ACHN (cell line): ENCODE measurements around the gene JARID2.

Source experiments
- DNase-seq: peaks from one replicate; pipeline ENCODE4 v3.0.0-alpha.2; 2015
- in situ Hi-C: cut with HindIII; loops from 2 replicates; pipeline ENCODE4 v1.10.0; 2017; ENCODE audit warnings: low sequenced_read_pairs, low pct_ligation_motif_present, low pct_unique_long_range_greater_than_20kb

Gene JARID2

GRCh38 chr6:15360300-15360699, 114.4 kb downstream of the JARID2 start:
- in situ Hi-C loops = no loop called here

GRCh38 chr6:15361197-15361596, 115.3 kb downstream of the JARID2 start:
- in situ Hi-C loops = no loop called here

More at GRCh38 chr6:15360300-15360699, 114.4 kb downstream of the JARID2 start:
- no peak for DNase-seq

DNA sequence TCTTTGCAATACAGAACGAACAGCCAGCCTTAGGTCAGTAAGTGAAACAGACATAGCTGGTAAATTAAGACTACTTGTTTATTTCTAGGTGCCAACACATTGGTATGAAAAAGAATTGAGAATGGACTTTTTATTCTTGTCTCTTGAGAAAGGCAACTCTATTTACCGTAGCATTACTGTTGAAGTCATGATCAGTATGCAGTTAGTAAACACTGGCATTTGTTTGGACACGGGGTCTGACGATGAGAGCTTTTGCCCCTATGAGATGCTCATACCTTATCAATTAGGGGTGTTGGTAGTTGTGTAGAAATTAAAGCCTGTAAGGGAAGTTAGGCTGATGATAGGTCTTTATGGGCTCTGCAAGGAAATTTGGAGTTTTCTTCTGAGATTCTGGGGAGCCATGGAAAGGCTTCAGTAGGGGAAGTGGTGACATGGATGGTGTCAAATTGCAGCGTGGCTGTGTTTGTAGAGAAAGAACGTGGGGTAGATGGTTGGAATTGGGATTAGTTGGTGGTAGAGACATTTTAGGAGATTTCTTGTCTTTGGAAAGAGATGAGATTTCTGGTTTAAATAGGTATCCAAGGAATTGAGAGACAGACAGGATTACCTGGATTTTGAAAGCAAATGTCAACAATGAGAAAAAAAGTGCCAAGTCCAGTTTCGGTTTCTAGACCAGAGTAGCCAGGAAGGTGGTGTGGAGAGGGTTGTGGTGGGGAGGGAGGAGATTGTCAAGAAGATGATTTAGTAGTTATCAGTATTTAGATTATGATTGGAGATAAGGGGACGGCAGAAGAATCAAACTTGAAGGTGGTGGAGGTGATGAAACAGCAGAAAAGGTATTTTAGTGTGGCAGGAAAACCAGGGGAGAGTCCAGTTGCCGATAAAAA, 116.6 kb downstream of the JARID2 start:
- no peak for DNase-seq
- in situ Hi-C loops = no loop called here

More at GRCh38 chr6:15361197-15361596, 115.3 kb downstream of the JARID2 start:
- DNase-seq = no peak

- DNase-seq = no peak
- in situ Hi-C loops = no loop called here
Observed at GRCh38 chr6:15363164-15363522, 117.3 kb downstream of the JARID2 start.

DNA sequence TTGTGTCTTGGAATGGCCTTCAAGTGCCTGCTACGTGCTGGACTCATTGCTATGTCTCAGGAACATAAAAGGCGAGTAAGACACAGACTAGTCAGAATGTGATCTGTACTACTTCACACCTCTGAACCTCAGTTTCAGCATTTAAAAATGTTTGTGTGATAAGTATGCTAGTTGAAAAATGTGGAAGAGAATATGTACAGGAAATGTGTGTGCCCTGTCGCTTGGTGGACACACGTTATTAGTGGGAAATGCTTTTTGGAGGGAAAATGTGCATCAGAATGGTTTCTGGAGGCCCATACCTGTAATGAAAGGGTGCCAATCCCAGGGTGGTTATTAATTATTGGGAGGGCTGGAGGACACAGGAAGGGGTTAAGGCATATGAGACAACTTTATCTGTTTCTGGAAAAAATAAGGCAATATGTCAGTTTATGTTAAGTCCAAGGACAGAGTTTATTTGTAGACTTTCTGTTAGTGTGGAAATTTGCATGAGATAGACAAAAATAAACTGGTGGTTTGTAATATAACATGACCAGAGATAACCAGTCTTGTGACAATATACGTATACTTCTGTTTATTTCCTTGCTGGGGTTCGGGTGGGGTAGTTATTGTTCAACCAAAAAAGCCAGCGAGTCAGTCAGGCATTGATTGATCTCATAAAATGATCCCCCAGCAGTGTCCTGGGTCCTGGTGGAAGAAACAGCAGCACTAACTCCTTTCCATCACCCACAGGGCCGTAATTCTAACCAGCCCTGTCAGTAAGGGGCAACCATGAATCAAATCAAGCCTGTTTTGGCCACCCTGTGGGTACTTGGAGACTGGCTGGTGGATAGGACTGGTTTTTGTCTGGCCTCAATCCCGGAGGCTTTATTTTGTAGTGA, 117.9 kb downstream of the JARID2 start:
- in situ Hi-C loops = no loop called here
- no peak for DNase-seq

GRCh38 chr6:15364401-15365037, 118.7 kb downstream of the JARID2 start:
- in situ Hi-C loops = no loop called here
- DNase-seq = no peak

- no peak for DNase-seq
- in situ Hi-C loops = no loop called here
Observed at GRCh38 chr6:15365273-15365687, 119.4 kb downstream of the JARID2 start.

- in situ Hi-C loops = no loop called here
- DNase-seq = no peak
Observed at GRCh38 chr6:15366003-15366535, 120.2 kb downstream of the JARID2 start.

DNA sequence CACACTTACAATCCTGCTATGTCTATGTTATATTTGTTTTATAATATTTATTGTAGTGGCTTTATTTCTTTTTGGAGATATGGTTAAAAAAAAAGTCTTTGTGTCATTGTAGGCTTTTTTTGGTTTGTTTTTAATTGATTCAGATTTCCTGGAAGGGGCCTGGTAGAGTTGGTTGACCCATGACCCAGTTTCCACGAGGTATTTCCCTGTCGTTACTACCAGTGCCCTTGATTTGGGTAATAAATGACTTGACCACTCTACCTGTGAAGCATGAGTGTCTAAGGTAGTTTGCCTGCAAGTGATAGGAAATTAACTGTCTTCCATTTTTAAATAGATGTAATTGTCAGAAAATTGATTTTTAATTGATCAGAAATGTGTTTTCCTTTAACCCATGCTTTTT, 121.0 kb downstream of the JARID2 start:
- in situ Hi-C loops = no loop called here
- no peak for DNase-seq

DNA sequence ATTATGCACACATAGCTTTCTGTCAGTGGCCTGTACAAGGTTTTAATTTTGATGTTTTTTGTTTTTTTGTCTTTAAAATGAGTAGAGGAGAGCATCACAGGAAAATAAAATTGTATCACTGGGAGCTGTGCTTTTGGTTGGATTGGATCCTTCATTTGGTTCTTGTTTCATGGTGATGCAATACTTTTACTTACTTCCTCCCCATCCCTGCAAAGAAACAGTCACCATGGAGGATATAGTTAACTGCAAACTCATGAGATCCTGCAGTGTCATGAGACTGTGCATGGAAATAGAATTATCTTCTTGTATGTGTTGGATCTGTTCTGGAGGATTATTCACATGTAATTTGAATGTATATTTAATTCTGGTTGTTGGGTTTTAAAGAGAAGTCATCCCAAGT, 122.3 kb downstream of the JARID2 start:
- in situ Hi-C loops = no loop called here

DNA sequence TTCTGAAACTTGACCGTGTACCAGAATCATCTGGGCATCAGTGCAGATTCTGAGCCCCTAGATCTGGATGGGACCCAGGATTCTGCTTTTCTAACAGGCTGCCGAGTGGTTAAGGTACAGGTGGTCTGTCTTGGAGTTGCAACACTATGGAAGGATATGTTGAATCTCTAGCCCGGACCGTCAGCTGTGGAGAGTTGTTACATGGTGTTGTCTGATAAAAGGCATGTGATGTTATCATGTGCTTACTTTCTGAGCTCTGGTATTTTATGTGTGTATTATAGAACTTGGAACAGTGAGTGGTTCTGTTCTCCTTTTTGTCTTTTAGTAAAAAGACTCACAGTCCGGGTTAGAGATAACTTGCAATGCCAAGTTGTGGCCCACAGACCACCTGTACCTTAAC, 123.0 kb downstream of the JARID2 start:
- in situ Hi-C loops = no loop called here
- no peak for DNase-seq

More for the DNA sequence above, 122.3 kb downstream of the JARID2 start:
- DNase-seq = no peak

DNA sequence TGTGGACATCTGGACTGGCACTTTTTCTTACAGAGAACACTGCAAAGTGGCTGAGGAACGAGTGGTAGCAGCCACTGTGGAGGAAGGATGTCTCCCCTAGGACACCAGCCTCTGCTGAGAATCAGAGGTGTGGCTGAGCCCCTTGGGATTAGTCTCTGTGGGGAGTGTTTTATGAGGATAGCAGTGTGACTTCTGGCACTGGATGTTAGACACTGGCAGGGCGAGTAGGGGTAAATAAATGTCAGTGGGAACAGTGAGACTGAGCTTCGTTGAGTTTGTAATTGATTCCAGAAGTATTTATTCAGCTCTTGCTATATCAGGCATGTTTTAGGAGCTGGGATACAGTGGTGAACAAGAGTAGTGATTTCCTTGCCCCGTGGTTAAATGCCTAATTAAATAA, 124.0 kb downstream of the JARID2 start:
- in situ Hi-C loops = no loop called here
- no peak for DNase-seq

DNA sequence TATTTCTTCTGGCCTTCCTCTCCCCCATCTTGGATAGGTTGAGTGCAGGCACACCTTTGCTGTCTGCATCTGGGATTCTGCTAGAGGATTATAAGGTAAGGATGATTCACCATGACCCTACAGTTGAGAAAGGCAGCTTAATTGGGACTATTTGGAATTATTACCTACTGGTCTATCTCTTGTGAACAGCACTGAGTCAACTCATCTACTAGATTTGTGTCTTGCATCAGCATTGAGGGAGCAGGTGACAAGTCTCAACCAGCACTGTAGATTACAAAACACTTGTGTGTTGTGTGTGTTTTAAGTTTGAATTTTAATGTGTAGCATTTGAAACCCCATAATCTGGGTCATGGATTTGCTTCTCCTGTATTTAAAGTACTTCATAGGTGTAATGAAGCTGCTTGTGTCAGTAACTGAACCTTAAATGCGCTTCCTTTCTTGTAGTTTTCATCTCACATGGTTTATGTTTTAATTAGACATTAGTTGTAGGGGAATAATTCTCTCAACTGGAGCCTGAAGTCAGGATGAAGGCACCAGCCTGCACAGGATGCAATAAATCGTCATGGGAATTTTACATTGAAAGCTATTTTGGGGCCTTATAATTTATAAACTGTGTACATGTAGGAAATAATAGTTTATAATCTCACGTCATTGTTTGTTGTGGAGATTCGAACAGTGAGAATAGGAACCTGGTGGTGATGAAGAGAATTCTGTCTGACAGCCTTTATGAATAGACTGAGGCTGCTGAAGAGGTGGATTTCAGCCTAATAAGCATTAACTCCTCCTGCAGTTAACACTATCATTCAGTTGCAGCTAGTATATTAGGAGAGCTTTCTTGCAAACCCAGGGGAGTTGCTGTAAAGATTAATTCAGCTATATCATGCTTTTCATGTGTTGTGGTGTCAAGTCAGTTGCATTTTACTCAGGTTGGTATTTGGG, 125.1 kb downstream of the JARID2 start:
- in situ Hi-C loops = no loop called here
- no peak for DNase-seq

GRCh38 chr6:15372932-15373331, 127.1 kb downstream of the JARID2 start:
- in situ Hi-C loops = no loop called here
- DNase-seq = no peak

DNA sequence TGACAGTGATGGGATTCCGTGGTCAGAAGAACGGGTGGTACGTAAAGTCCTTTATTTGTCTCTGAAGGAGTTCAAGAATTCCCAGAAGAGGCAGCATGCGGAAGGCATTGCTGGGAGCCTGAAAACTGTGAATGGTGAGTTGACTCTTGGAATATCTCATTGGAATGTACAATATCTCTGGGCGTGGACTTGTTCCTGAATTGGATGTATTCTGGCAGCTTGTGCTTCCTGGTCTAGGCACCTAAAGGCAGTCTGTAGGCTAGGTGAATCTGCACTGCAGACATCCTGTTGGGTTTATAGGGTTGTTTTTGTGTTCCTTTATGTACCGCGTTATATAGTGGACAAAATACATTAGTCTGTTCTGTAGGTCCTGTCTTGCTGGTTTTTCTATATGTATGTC, 128.2 kb downstream of the JARID2 start:
- in situ Hi-C loops = no loop called here
- no peak for DNase-seq

GRCh38 chr6:15375018-15375417, 129.1 kb downstream of the JARID2 start:
- in situ Hi-C loops = no loop called here
- no peak for DNase-seq

GRCh38 chr6:15375638-15376290, 129.9 kb downstream of the JARID2 start:
- no peak for DNase-seq
- in situ Hi-C loops = no loop called here
